GM19035 (cell line): Measurements from ENCODE around the gene IPCEF1.

Experiments used
- ATAC-seq: cut with Tn5 transposase; IDR thresholded peaks from one replicate; pipeline ENCODE4 v1.9.1; 2021; ENCODE audit not compliant: unreplicated experiment

IPCEF1 gene

GRCh38 chr6:154298297-154298696 lies 58.3 kb downstream of the IPCEF1 start:
- peak; percentile 34 for ATAC-seq

- ATAC-seq = no peak
Observed at GRCh38 chr6:154297721-154298120, 58.9 kb downstream of the IPCEF1 start.

GRCh38 chr6:154297210-154297609 lies 59.4 kb downstream of the IPCEF1 start:
- no peak for ATAC-seq

GRCh38 chr6:154295733-154296132 lies 60.9 kb downstream of the IPCEF1 start:
- ATAC-seq = no peak

DNA sequence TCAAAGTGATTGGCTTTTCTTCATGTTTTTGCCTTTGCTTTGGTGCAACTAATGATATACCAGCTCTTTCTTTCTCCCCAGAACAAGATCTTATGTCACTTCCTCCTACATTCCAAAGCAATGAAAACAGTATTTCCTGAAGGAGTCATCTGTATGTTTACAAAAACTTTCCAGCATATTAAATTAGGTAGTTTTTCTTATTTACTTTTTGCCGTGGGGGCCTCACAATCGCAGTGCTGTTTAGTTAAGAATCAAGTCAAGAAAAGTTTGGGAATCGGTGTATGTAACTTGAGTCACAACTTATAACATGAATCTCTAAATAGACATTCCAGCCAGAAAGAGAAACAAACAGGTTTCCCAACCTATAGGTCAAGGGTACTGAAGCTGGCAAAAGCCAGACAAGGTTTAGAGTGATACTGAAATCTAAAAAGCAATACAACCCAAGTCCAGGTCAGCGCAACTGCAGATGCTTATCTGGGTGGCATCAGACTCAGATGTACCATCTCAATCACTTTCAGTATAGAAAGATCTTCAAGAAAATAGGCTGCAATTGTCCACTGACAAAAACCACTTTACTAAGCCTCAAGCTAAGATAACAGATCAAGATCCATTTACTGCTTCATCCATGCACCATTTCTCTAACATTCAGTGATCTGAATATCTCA lies 63.6 kb downstream of the IPCEF1 start:
- ATAC-seq = no peak

- no peak for ATAC-seq
Observed at GRCh38 chr6:154292066-154292465, 64.5 kb downstream of the IPCEF1 start.

GRCh38 chr6:154289818-154290508 lies 66.6 kb downstream of the IPCEF1 start:
- no peak for ATAC-seq

- no peak for ATAC-seq
Observed at GRCh38 chr6:154285826-154286225, 70.8 kb downstream of the IPCEF1 start.

DNA sequence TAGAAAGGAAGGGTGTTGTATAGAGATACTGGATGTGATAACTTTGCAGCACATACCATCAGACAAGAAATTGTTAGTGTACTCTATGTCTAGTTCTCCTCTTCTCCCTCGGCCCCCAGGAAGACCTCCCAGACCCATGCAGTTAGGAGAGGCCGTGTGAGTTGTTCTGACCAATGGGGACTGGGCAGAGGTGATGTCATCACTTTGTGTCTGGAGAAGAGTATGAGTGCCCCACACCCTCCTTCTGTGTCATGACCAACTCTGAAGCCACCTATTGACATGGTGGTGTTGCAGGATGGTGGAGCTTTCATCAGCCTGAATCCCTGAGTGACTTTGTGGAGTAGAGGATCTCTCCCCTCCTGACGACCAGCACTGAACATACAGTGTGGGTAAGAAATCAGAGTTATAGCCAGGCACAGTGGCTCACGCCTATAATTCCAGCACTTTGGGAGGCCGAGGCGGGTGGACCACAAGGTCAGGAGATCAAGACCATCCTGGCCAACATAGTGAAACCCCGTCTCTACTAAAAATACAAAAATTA lies 72.2 kb downstream of the IPCEF1 start:
- ATAC-seq = no peak

GRCh38 chr6:154280521-154280920 lies 76.1 kb downstream of the IPCEF1 start:
- no peak for ATAC-seq

GRCh38 chr6:154277629-154278017 lies 79.0 kb downstream of the IPCEF1 start:
- ATAC-seq = peak; percentile 13

GRCh38 chr6:154276810-154277628 lies 79.6 kb downstream of the IPCEF1 start:
- peak; percentile 85 for ATAC-seq

- ATAC-seq = no peak
Observed at GRCh38 chr6:154274168-154274567, 82.4 kb downstream of the IPCEF1 start.

GRCh38 chr6:154268486-154268885 lies 88.1 kb downstream of the IPCEF1 start:
- ATAC-seq = no peak

DNA sequence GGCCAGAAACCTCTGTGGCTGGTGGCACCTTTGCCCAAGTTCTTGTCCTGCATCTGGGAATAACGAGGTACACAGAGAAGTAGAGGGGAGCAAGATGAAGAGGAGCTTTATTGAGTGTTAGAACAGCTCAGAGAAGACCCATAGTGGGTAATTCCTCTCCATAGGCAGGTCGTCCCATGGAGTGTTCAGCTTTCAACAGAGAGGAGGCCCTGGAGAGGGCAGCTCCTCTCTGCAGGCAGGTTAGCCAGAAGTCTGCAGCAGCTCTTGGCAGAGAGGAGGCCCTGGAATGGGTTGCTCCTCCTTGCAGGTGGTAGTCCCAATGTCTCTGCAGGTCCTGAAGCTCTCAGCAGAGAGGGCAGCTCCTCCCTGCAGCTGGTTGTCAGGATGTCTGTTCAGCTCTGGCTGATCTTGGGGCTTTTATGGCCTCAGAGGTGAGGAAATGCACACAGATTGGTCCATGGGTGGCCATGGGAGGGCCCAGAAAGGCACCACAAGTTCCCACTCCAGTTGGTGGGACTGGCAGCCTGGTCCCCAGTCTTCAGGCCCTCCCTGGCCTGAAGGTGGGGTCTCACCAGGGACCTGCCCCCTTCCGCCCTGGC lies 89.0 kb downstream of the IPCEF1 start:
- no peak for ATAC-seq

DNA sequence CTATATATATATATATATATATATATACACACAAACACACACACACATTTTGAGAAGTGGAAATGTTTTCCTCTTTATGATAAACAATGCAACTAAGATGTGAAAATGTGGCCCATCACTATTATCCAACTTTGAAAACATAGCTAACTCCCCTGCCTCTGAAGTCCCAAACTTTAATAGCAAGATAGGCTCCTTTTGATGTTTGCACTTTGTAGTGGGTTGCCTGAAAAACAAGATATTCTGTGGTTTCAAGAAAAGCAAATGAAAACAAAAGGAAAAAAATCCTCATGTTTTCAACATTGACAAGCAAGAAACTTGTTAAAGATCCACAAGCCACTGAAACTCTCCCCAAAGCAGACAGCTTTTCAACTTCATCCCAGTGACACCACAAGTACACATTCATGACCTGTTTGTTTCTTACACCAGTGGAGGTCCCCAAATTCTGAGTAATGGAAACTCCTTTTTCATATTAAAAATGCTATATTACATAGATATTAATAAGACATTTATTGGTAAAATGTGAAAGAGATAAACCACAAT lies 90.0 kb downstream of the IPCEF1 start:
- no peak for ATAC-seq

DNA sequence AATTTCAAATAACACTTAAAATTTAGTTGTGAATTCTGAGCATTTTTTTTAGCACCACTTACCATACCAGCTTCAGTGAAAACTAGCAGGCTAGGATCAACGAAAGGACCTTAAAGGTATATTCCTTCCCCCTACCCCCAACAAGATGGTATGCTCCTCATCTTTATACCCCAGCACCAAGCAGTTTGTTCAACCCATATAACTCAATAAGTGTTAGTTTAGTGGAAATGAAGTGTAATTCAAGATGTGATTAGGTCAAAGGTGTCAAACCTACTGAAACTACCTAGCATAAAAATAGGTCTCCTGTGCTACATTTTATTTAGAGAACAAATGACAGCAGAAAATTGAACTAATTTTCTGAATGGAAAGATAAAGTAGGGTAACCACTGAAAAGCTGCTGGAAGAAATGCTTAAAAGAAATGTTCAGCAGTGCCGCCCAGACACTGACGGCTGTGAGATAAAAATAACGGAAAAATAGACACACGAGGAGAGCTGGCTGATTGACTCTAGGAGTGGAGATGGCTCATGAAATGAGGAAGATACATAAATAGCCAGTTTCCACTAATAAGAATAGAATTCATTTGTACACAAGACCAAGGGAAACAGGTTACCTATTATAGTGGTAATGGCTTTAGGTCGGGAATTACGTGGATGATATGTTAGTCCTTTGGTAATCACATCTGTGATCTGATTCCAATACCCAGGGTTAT lies 94.8 kb downstream of the IPCEF1 start:
- no peak for ATAC-seq

GRCh38 chr6:154258064-154258757 lies 98.4 kb downstream of the IPCEF1 start:
- ATAC-seq = peak; percentile 77

DNA sequence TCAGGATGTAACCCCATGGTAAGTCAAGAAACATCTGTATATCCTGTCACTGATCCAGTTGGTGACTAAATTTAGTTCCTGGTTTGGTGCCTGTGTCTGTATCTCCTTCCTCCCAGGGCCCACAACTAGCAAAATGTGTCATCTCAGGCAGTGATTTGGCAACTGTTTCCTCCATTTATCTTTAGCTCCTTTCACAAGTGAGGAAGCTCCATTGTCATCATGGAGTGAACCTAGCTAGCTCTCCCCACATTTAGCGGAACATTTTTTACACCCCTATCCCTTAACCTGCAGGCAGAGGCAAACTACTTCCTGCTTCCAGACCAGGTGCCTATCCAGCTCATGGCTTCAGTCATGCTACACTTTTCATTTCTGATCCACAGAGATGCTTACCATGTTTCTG lies 99.5 kb downstream of the IPCEF1 start:
- ATAC-seq = no peak

DNA sequence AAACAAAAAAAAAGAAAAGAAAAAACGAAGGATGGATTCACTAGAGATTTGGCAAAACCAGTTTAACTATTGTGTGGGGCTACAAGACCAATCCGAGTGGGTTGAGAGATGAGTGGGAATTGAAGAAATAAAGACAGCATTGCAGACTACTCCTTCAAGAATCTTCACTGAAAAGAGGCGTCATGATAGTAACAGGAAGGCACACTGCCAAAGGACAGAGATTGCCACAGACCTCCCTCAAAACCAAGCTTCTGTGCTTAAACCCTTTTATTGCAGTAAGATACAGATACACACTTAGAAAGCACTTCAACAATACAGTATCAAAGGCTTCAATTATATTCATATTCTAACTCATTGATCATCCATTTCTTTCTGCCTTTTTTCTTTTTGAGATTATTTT lies 103.9 kb downstream of the IPCEF1 start:
- no peak for ATAC-seq
